T-helper 17 cell (primary cell): Measurements from ENCODE around the gene ZNF384. TPM values are rescaled to one million over a fixed set of nuclear protein-coding genes. Genes with fewer than 3 reads are reported as not detected.

ENCODE experiments used
- ATAC-seq: fragments of 150-1000 bp; cut with Tn5 transposase; 2 replicates; pipeline ENCODE4 v1.10.0; 2021; ENCODE audit warnings: mild to moderate bottlenecking, moderate library complexity
- DNase-seq, 3 donors: peaks; one replicate each; pipeline versions ENCODE4 v3.0.0 to v3.0.0-alpha.2; 2020 to 2021
- H3K9me3 ChIP-seq: one replicate; pipeline ENCODE4 v1.7.0; 2013; ENCODE audit warnings: low read length, mild to moderate bottlenecking; ENCODE audit not compliant: control insufficient read depth, poor library complexity, severe bottlenecking
- H3K27ac Mint-ChIP-seq: one replicate; pipeline ENCODE4 v1.8.0; 2022; ENCODE audit warnings: mild to moderate bottlenecking, moderate library complexity, mixed read lengths
- H3K27me3 Mint-ChIP-seq: one replicate; pipeline ENCODE4 v1.8.0; 2022; ENCODE audit warnings: mixed read lengths
- H3K36me3 Mint-ChIP-seq: one replicate; pipeline ENCODE4 v1.8.0; 2022; ENCODE audit warnings: low read depth, mixed read lengths
- H3K4me1 Mint-ChIP-seq: one replicate; pipeline ENCODE4 v1.8.0; 2022; ENCODE audit warnings: mild to moderate bottlenecking, mixed read lengths
- H3K4me3 Mint-ChIP-seq: one replicate; pipeline ENCODE4 v1.8.0; 2022; ENCODE audit warnings: mild to moderate bottlenecking, moderate library complexity, mixed read lengths
- total RNA-seq, 4 donors: library from RNA in 2 of 4; stranded (reverse) in 2 of 4; gene quantifications; one replicate each; pipeline ENCODE4 v1.2.3 and lab custom pipeline; 2022 to 2026

ZNF384 gene
- total RNA-seq, 2 donors from 2014 or later = 62.9 to 66.3 TPM

DNA sequence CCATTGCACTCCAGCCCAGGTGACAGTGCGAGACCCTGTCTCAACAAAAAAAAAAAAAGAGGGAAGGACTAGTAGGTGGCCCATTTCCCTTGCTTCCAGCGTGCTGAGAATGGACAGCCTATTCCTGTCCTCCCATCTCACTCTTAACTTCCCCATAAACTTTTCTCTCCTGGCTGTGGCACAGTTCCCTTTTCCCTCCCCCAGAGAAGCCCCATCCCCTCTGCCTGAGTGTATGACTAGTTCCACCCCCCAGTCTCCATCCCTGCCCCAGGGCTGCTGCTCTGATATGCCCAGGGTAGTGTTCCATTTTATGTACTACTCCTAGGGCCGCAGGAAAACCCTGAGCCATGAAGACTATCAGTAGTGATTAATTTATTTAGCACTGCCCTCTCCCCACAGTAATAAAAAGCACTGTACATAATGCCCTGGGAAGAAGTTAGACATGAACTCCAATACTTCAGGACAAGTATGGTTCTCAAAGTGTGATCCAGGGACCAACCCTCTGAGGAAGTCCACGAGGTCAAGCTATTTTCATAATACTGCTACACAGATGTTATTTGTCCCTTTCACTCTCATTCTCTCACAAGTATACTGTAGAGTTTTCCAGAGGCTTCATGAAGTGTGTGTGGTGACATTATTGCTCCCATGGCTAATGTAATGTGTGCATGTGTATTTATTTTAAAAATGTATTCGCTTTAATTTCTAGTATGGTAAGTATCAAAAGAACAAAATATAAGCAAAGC, 70.5 kb downstream of the ZNF384 start:
- Mint-ChIP-seq H3K4me1 (peaks cover 17% of the 10 kb centered on the region), H3K27me3 (no peaks in the 10 kb centered on the region), H3K36me3 (no peaks in the 10 kb centered on the region), H3K27ac (peak overlapping the region; percentile 80), H3K4me3 (no peak overlapping the region)
- ATAC-seq = no peak
- DNase-seq = no peak
- no peaks in the 10 kb centered on the region for H3K9me3 ChIP-seq

Other genes starting within 250 kb of the ZNF384 start
- gene CD27, start 244.4 kb downstream of the ZNF384 start, total RNA-seq = 10 to 100 TPM; 66.7 to 76.1 TPM
- 10 to 100 TPM; 19.6 to 23.1 TPM for gene TAPBPL, start 237.3 kb downstream of the ZNF384 start, total RNA-seq
- gene VAMP1, start 218.7 kb downstream of the ZNF384 start, total RNA-seq = 10 to 100 TPM; 33.1 to 38.5 TPM
- 10 to 100 TPM; 36.6 to 42.2 TPM for gene MRPL51, start 196.1 kb downstream of the ZNF384 start, total RNA-seq
- gene NCAPD2, start 195.3 kb downstream of the ZNF384 start, total RNA-seq = 10 to 100 TPM; 16.9 to 24.3 TPM
- gene GAPDH, start 154.9 kb downstream of the ZNF384 start, total RNA-seq = 100 to 1,000 TPM; 640 to 695 TPM
- 10 to 100 TPM; 29.3 to 37.3 TPM for gene IFFO1, start 133.3 kb downstream of the ZNF384 start, total RNA-seq
- gene NOP2, start 121.1 kb downstream of the ZNF384 start, total RNA-seq = 100 to 1,000 TPM in 1 of 2 donors, 10 to 100 TPM in 1; 90.0 to 122 TPM
- gene CHD4, start 82.0 kb downstream of the ZNF384 start, total RNA-seq = 100 to 1,000 TPM; 461 to 574 TPM
- 1 to 10 TPM; 2.9 to 8.1 TPM for gene LPAR5, start 53.4 kb downstream of the ZNF384 start, total RNA-seq
- gene ACRBP, start 41.9 kb downstream of the ZNF384 start, total RNA-seq = 10 to 100 TPM in 1 of 2 donors, 1 to 10 TPM in 1; 3.4 to 90.0 TPM
- 10 to 100 TPM; 28.1 to 29.3 TPM for gene ING4, start 26.3 kb downstream of the ZNF384 start, total RNA-seq
- 1 to 10 TPM; 1.3 to 1.9 TPM for gene PIANP, start 11.4 kb upstream of the ZNF384 start, total RNA-seq
- 10 to 100 TPM; 13.9 to 17.9 TPM for gene COPS7A, start 34.7 kb upstream of the ZNF384 start, total RNA-seq
- 100 to 1,000 TPM; 104 to 108 TPM for gene MLF2, start 63.8 kb upstream of the ZNF384 start, total RNA-seq
- 10 to 100 TPM in 1 of 2 donors, 1 to 10 TPM in 1; 7.0 to 12.0 TPM for gene PTMS, start 77.0 kb upstream of the ZNF384 start, total RNA-seq
- 1 to 10 TPM; 3.8 to 4.6 TPM for gene LAG3, start 83.1 kb upstream of the ZNF384 start, total RNA-seq
- gene CD4, start 100.2 kb upstream of the ZNF384 start, total RNA-seq = 100 to 1,000 TPM; 187 to 205 TPM
- gene GPR162, start 132.4 kb upstream of the ZNF384 start, total RNA-seq = under 1 TPM in 1 of 2 donors, not detected in 1; 0.63 TPM
- gene P3H3, start 139.0 kb upstream of the ZNF384 start, total RNA-seq = 1 to 10 TPM in 1 of 2 donors, under 1 TPM in 1; 0.97 to 1.3 TPM
- gene GNB3, start 151.6 kb upstream of the ZNF384 start, total RNA-seq = under 1 TPM; 0.26 to 0.45 TPM
- gene CDCA3, start 161.9 kb upstream of the ZNF384 start, total RNA-seq = under 1 TPM; 0.65 to 0.87 TPM
- 10 to 100 TPM; 65.7 to 76.1 TPM for gene USP5, start 162.8 kb upstream of the ZNF384 start, total RNA-seq
- gene TPI1, start 178.2 kb upstream of the ZNF384 start, total RNA-seq = 100 to 1,000 TPM; 140 to 144 TPM
- gene SPSB2, start 183.9 kb upstream of the ZNF384 start, total RNA-seq = 1 to 10 TPM; 6.7 to 8.7 TPM
- gene LRRC23, start 215.4 kb upstream of the ZNF384 start, total RNA-seq = 10 to 100 TPM in 1 of 2 donors, 1 to 10 TPM in 1; 7.3 to 13.4 TPM
- 10 to 100 TPM; 80.2 to 80.7 TPM for gene ENO2, start 225.2 kb upstream of the ZNF384 start, total RNA-seq
- 10 to 100 TPM; 24.1 to 28.9 TPM for gene ATN1, start 238.6 kb upstream of the ZNF384 start, total RNA-seq